Lower leg skin (tissue), 4 donors: ENCODE data around the gene RRP15. TPM values are rescaled to one million over a fixed set of nuclear protein-coding genes. Genes with fewer than 3 reads are reported as not detected.

Source experiments
- DNase-seq, 2 donors: peaks; one replicate each; pipeline ENCODE4 v3.0.0-alpha.2; 2019; ENCODE audit warnings: low spot score in 2 of 2
- H3K4me3 ChIP-seq: fragments of 200-600 bp; sonication (generic); 2 replicates; pipeline ENCODE4 v1.5.1; 2017; ENCODE audit warnings: mild to moderate bottlenecking, low read depth; ENCODE audit not compliant: poor library complexity, severe bottlenecking
- POLR2A ChIP-seq, 2 donors: fragments of 450-650 bp; IDR thresholded peaks; one replicate each; pipeline ENCODE4 v1.6.1; 2016 to 2017; ENCODE audit warnings: antibody characterized with exemption in 2 of 2, mild to moderate bottlenecking in 1 of 2, moderate library complexity in 1 of 2
- WGBS, 2 donors: methylation state at CpG; one replicate each; pipeline ENCODE4 v1.1.5; 2018; 5-methylcytosine and 5-hydroxymethylcytosine counted together
- intact Hi-C: fragments of 100-400 bp; cut with DNase I; formaldehyde crosslinking; loops from one replicate; pipeline ENCODE4 v1.15.0; 2023; ENCODE audit warnings: low total_unique reads
- total RNA-seq, 4 donors: library from RNA; depleted of rRNA; stranded (reverse); fragments of >200 nt; gene quantifications; one replicate each; pipeline ENCODE4 v1.1.0, GENCODE V29; 2016
- TF ChIP-seq, protein P1 (sequence below), 3 donors: fragments of 450-650 bp; IDR thresholded peaks; one replicate each; pipeline ENCODE4 v1.5.1; 2016; ENCODE audit warnings: antibody characterized with exemption in 3 of 3, mild to moderate bottlenecking in 3 of 3, moderate library complexity in 2 of 3

RRP15 gene
- total RNA-seq, 4 donors from 2014 or later, result 1.8 to 7.2 (median 2.6) TPM

GRCh38 chr1:218281285-218281684 is 3.8 kb upstream of the RRP15 start:
- TF ChIP-seq, protein P1, sequence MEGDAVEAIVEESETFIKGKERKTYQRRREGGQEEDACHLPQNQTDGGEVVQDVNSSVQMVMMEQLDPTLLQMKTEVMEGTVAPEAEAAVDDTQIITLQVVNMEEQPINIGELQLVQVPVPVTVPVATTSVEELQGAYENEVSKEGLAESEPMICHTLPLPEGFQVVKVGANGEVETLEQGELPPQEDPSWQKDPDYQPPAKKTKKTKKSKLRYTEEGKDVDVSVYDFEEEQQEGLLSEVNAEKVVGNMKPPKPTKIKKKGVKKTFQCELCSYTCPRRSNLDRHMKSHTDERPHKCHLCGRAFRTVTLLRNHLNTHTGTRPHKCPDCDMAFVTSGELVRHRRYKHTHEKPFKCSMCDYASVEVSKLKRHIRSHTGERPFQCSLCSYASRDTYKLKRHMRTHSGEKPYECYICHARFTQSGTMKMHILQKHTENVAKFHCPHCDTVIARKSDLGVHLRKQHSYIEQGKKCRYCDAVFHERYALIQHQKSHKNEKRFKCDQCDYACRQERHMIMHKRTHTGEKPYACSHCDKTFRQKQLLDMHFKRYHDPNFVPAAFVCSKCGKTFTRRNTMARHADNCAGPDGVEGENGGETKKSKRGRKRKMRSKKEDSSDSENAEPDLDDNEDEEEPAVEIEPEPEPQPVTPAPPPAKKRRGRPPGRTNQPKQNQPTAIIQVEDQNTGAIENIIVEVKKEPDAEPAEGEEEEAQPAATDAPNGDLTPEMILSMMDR (IDR thresholded peaks at IDR 0.05), result no peak
- no peak for TF ChIP-seq POLR2A (IDR thresholded peaks at IDR 0.05)
- DNase-seq, result no peak
- 90 to 98% methylated on average over 4 of the region's 4 CpGs for WGBS, 2 donors
- intact Hi-C loops, result no loop called here
- no peak overlapping the region for H3K4me3 ChIP-seq

GRCh38 chr1:218284377-218284916 is 646 bp upstream of the RRP15 start:
- intact Hi-C loops, result no loop called here
- WGBS, 2 donors, result 4 to 8% methylated on average over 26 of the region's 26 CpGs
- H3K4me3 ChIP-seq, result peak overlapping the region; percentile 71
- TF ChIP-seq, protein P1 (IDR thresholded peaks at IDR 0.05), result no peak
- no peak for TF ChIP-seq POLR2A (IDR thresholded peaks at IDR 0.05)
- DNase-seq, result peak in 1 of 2 donors; percentile 16

GRCh38 chr1:218292515-218292914 is 7.4 kb downstream of the RRP15 start:
- 87 to 89% methylated on average over 3 of the region's 3 CpGs for WGBS, 2 donors
- TF ChIP-seq, protein P1 (IDR thresholded peaks at IDR 0.05), result no peak
- TF ChIP-seq POLR2A (IDR thresholded peaks at IDR 0.05), result no peak

GRCh38 chr1:218294546-218294945 is 9.5 kb downstream of the RRP15 start:
- TF ChIP-seq, protein P1 (IDR thresholded peaks at IDR 0.05), result no peak
- no peak for TF ChIP-seq POLR2A (IDR thresholded peaks at IDR 0.05)
- H3K4me3 ChIP-seq, result no peak overlapping the region
- intact Hi-C loops, result no loop called here
- no peak for DNase-seq
- 59 to 71% methylated on average over 3 of the region's 3 CpGs for WGBS, 2 donors

More at GRCh38 chr1:218292515-218292914, 7.4 kb downstream of the RRP15 start:
- intact Hi-C loops, result no loop called here
- H3K4me3 ChIP-seq, result no peak overlapping the region
- DNase-seq, result no peak

DNA sequence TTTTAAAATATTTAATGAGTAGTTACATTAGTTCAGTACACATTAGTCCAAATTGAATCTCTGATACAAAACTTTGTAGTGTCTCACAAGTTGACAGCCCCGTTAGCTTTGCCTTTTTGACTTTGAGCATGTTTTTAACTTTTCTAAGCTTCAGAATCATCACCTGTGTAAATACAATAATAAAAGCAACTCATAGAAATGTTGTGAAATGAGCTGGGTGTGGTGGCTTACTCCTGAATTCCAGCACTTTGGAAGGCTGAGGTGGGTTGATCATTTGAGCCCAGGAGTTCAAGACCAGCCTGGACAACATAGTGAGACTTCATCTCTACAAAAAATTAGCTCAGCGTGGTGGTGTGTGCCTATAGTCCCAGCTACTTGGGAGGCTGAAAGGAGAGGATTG is 11.1 kb downstream of the RRP15 start:
- DNase-seq, result no peak
- WGBS, 2 donors, result 94 to 100% methylated on average over 2 of the region's 2 CpGs
- intact Hi-C loops, result no loop called here
- TF ChIP-seq POLR2A (IDR thresholded peaks at IDR 0.05), result no peak
- TF ChIP-seq, protein P1 (IDR thresholded peaks at IDR 0.05), result no peak
- H3K4me3 ChIP-seq, result no peak overlapping the region

DNA sequence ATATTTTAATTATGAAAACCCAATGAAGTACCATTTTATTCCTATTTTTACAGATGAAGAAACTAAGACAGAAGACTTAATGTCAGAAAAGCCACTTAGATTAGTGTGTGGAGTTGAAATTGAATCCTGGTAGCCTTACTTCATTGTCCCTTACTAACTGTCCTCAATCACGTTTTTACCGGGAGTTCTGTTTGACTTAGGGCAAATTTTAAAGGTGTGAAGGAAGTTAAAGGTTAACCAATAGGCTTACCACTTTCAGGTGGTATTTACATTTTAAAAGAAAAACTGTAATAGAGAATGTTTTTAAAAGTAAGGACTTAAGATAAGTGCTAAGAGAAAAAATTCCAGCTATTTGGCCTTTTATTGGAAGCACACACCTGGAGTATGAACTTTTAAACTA is 12.4 kb downstream of the RRP15 start:
- no peak overlapping the region for H3K4me3 ChIP-seq
- intact Hi-C loops, result no loop called here
- WGBS, 2 donors, result 72 to 85% methylated on average over 2 of the region's 2 CpGs
- no peak for TF ChIP-seq POLR2A (IDR thresholded peaks at IDR 0.05)
- TF ChIP-seq, protein P1 (IDR thresholded peaks at IDR 0.05), result no peak
- DNase-seq, result no peak
